Measurements from ENCODE around the gene AP3D1.

- TF ChIP-seq CTCF (IDR thresholded peaks at IDR 0.05) (no peak), POLR2A (IDR thresholded peaks at IDR 0.05) (no peak)
Measured at GRCh38 chr19:2083174-2083854, 68.1 kb downstream of the AP3D1 start.
